SK-N-SH treated with all-trans-retinoic acid at 6 μM for 48 hours (cell line): ENCODE data around the gene DIAPH1.

Experiments used
- ATAC-seq: fragments of 200-7000 bp; cut with Tn5 transposase; 3 replicates; pipeline ENCODE4 v1.9.1; 2020; ENCODE audit warnings: mild to moderate bottlenecking, moderate library complexity
- ARNTL ChIP-seq: fragments of 450-650 bp; formaldehyde crosslinking; IDR thresholded peaks from 2 replicates; pipeline ENCODE4 v1.5.0; 2020; ENCODE audit warnings: low read depth, mild to moderate bottlenecking, moderate library complexity, borderline replicate concordance
- BACH2 ChIP-seq: fragments of 250-450 bp; sonication (Bioruptor Pico); IDR thresholded peaks from 2 replicates; pipeline ENCODE4 v1.9.0; 2021; ENCODE audit warnings: mild to moderate bottlenecking, borderline replicate concordance
- CREB5 ChIP-seq: fragments of 250-450 bp; sonication (Bioruptor Pico); IDR thresholded peaks from 2 replicates; pipeline ENCODE4 v1.5.1; 2020; ENCODE audit warnings: low read depth, mild to moderate bottlenecking, moderate library complexity
- CSDC2 ChIP-seq: fragments of 250-450 bp; sonication (Bioruptor Pico); IDR thresholded peaks from 2 replicates; pipeline ENCODE4 v1.5.0; 2020; ENCODE audit warnings: mild to moderate bottlenecking, moderate library complexity
- CSRNP3 ChIP-seq: fragments of 250-450 bp; sonication (Bioruptor Pico); IDR thresholded peaks from 2 replicates; pipeline ENCODE4 v1.5.1; 2021; ENCODE audit warnings: mild to moderate bottlenecking, moderate library complexity
- GLIS3 ChIP-seq: fragments of 250-450 bp; sonication (Bioruptor Pico); IDR thresholded peaks from 2 replicates; pipeline ENCODE4 v1.5.0; 2020; ENCODE audit warnings: mild to moderate bottlenecking, moderate library complexity
- ISL1 ChIP-seq: fragments of 250-450 bp; sonication (Bioruptor Pico); IDR thresholded peaks from 2 replicates; pipeline ENCODE4 v2.1.2; 2022; ENCODE audit warnings: mild to moderate bottlenecking, moderate library complexity
- PATZ1 ChIP-seq: fragments of 250-450 bp; sonication (Bioruptor Pico); IDR thresholded peaks from 2 replicates; pipeline ENCODE4 v1.8.0; 2020; ENCODE audit warnings: mild to moderate bottlenecking, moderate library complexity, borderline replicate concordance
- POU6F1 ChIP-seq: fragments of 250-450 bp; sonication (Bioruptor Pico); IDR thresholded peaks from 2 replicates; pipeline ENCODE4 v1.8.0; 2021; ENCODE audit warnings: low read depth, mild to moderate bottlenecking, moderate library complexity, borderline replicate concordance
- RARB ChIP-seq: fragments of 250-450 bp; sonication (Bioruptor Pico); IDR thresholded peaks from 2 replicates; pipeline ENCODE4 v1.8.0; 2021; ENCODE audit warnings: mild to moderate bottlenecking, moderate library complexity
- SNAI2 ChIP-seq: fragments of 250-450 bp; sonication (Bioruptor Pico); IDR thresholded peaks from 2 replicates; pipeline ENCODE4 v1.5.0; 2020; ENCODE audit warnings: mild to moderate bottlenecking, moderate library complexity
- TSHZ2 ChIP-seq: fragments of 250-450 bp; sonication (Bioruptor Pico); IDR thresholded peaks from 2 replicates; pipeline ENCODE4 v1.5.0; 2020; ENCODE audit warnings: mild to moderate bottlenecking, moderate library complexity
- ZC3H10 ChIP-seq: fragments of 250-450 bp; sonication (Bioruptor Pico); IDR thresholded peaks from 2 replicates; pipeline ENCODE4 v1.5.1; 2021; ENCODE audit warnings: mild to moderate bottlenecking, moderate library complexity
- ZFP3 ChIP-seq: fragments of 250-450 bp; sonication (Bioruptor Pico); IDR thresholded peaks from 2 replicates; pipeline ENCODE4 v1.5.0; 2020; ENCODE audit warnings: mild to moderate bottlenecking, moderate library complexity
- ZFP30 ChIP-seq: fragments of 450-650 bp; formaldehyde crosslinking; IDR thresholded peaks from 2 replicates; pipeline ENCODE4 v1.5.0; 2022; ENCODE audit warnings: mild to moderate bottlenecking, moderate library complexity
- ZNF565 ChIP-seq: fragments of 450-650 bp; formaldehyde crosslinking; conservative IDR thresholded peaks from 2 replicates; pipeline ENCODE4 v1.5.0; 2020; ENCODE audit warnings: low read depth, mild to moderate bottlenecking, moderate library complexity
- ZNF70 ChIP-seq: fragments of 450-650 bp; formaldehyde crosslinking; IDR thresholded peaks from 2 replicates; pipeline ENCODE4 v1.5.0; 2020; ENCODE audit warnings: mild to moderate bottlenecking, moderate library complexity
- ZNF8 ChIP-seq: fragments of 450-650 bp; formaldehyde crosslinking; IDR thresholded peaks from 2 replicates; pipeline ENCODE4 v1.5.0; 2020; ENCODE audit warnings: mild to moderate bottlenecking, moderate library complexity

DIAPH1 gene

GRCh38 chr5:141487131-141487530, 131.7 kb downstream of the DIAPH1 start:
- TF ChIP-seq CSRNP3 (CRISPR knock-in tag), result no peak
- no peak for TF ChIP-seq ZFP30 (CRISPR knock-in tag)
- no peak for TF ChIP-seq RARB (CRISPR knock-in tag)
- TF ChIP-seq ISL1, result no peak
- TF ChIP-seq ZNF8, result no peak
- TF ChIP-seq ZFP3 (CRISPR knock-in tag), result no peak
- no peak for TF ChIP-seq SNAI2 (CRISPR knock-in tag)
- TF ChIP-seq GLIS3, result no peak
- no peak for TF ChIP-seq CSDC2 (CRISPR knock-in tag)
- TF ChIP-seq POU6F1, result no peak
- no peak for ATAC-seq

- no peak for ATAC-seq
- no peak for TF ChIP-seq CSDC2 (CRISPR knock-in tag)
- no peak for TF ChIP-seq ZNF565
- no peak for TF ChIP-seq ARNTL
- no peak for TF ChIP-seq PATZ1
- TF ChIP-seq POU6F1, result no peak
- TF ChIP-seq RARB (CRISPR knock-in tag), result no peak
- no peak for TF ChIP-seq TSHZ2
- TF ChIP-seq ZNF8, result no peak
- no peak for TF ChIP-seq ZC3H10 (CRISPR knock-in tag)
- no peak for TF ChIP-seq ZNF70 (CRISPR knock-in tag)
- no peak for TF ChIP-seq CSRNP3 (CRISPR knock-in tag)
- TF ChIP-seq BACH2 (CRISPR knock-in tag), result no peak
- no peak for TF ChIP-seq GLIS3
These were observed 132.7 kb downstream of the DIAPH1 start for GRCh38 chr5:141486091-141486490.

- ATAC-seq, result no peak
- TF ChIP-seq CSRNP3 (CRISPR knock-in tag) (no peak), ARNTL (no peak), ZC3H10 (CRISPR knock-in tag) (no peak), ZFP3 (CRISPR knock-in tag) (no peak), CREB5 (CRISPR knock-in tag) (no peak)
- TF ChIP-seq, all 23 proteins: peak for 0
These were observed 133.3 kb downstream of the DIAPH1 start for GRCh38 chr5:141485321-141486055.
